Stimulated activated CD4-positive, alpha-beta T cell treated with anti-CD3 and anti-CD28 coated beads, Interleukin-4, amount 100 ng/mL, for 4 hours (primary cell): ENCODE data around the gene PYY.
"Not testable (repeated sequence)": the region's sequence is repeated elsewhere in the genome, so short reads cannot be mapped to it uniquely, and the experiment has no call there.

ENCODE experiments used
- DNase-seq, 2 experiments: peaks; one replicate each; pipeline ENCODE4 v3.0.0-alpha.2; 2020

The PYY gene

GRCh38 chr17:43953746-43954145 is at the start of gene PYY:
TSS of gene PYY (minus strand) at chr17:43953940. CDS start at chr17:43953483, 457 bp downstream.
- DNase-seq, result no peak

DNA sequence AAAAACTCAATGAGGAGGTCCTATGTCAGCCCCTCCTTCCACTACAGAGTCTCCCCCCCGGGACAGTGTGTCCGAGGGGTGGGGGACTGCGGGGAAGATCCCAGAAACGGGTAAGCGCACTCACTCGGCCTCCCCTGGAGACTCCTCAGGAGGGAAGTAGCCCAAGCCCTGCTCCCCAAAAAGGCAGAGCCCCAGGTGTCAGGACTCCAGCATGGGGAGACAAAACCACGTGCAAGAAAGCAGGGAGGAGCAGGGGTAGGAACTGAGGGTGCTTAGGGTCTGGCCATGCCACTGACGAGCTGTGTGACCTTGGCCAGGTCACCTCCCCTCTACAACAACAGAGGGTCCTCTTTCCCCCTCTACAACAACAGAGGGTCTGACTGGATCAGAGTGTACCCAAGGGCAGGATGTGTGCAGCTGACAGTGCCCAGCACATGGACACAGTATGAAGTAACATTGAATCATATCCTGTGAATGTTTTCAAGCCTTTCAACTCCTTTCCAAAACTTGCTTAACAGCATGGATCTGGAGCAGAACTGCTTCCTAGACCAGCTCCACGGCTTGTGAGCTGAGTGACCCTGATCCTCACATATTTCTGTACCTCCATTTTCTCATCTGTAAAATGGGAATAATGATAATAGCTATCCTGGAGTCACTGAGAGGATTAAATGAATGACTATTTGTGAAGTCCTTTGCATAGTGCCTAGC is 48.6 kb upstream of the PYY start:
- no peak for DNase-seq

- no peak for DNase-seq
Measured at GRCh38 chr17:44001461-44001920, 47.8 kb upstream of the PYY start.

DNA sequence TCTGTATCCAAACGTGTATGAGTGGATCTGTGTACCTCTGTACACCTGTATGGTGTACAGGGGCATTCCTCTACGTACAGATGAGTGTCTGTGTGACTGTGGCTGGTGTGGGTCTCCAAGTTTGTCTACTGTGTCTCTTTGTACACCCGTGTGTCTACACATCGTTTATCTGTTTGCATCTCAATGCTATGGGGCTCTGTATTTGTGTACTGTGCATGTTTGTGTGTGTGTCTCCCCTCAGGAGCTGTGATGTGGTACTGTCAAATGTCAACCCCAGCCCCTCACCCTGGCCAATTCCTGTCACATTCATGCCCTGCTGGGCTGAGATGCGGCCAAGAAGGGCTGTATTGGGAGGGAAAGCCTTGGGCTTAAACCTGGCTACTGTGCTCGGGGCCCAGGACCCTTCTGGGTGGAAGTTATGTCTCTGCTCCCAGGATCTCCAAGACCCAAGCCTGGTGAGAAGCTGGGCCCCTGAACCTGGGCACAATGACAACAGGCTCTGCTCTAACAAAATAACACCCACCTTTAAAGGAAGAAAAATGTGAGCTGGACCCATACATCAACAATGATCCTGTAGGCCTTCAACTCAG is 47.2 kb upstream of the PYY start:
- DNase-seq, result no peak

GRCh38 chr17:44000141-44000860 is 46.6 kb upstream of the PYY start:
- no peak for DNase-seq

DNA sequence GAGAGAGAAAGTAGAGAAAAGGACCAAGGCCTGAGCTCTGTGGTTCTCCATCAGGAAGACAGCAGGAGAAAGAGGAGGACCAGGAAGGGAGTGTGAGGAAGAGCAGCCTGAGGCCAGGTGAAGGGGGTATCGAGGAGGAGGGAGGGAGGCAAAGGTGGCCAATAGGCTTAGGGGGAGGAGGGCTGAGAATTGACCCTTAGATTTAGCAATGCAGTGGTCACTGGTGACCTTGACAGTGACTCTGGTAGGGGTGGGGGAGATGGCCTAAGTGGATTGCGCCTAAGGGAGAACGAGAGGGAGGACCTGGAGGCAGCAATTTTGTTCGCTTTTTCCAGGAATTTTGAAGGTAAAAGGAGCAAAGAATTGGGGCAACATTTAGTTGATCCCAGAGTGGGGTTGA is 45.3 kb upstream of the PYY start:
- no peak for DNase-seq

GRCh38 chr17:43998552-43998951 is 44.8 kb upstream of the PYY start:
- DNase-seq, result no peak

DNA sequence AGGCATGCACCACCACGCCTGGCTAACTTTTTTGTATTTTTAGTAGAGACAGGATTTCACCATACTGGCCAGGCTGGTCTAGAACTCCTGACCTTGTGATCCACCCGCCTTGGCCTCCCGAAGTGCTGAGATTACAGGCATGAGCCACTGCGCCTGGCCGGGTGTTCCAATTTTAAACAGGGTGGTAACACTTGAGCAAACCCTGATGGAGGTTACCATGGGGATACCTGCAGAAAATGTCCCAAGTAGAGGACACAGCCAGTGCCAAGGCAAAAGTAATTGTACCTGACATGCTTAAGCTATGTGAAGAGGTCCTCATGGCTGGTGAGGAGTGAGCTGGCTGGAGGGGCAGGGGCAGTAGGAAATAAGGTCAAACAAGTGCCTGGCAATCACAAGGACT is 43.4 kb upstream of the PYY start:
- DNase-seq, result not testable (repeated sequence)

- no peak for DNase-seq
Measured at GRCh38 chr17:43995150-43995471, 41.4 kb upstream of the PYY start.

DNA sequence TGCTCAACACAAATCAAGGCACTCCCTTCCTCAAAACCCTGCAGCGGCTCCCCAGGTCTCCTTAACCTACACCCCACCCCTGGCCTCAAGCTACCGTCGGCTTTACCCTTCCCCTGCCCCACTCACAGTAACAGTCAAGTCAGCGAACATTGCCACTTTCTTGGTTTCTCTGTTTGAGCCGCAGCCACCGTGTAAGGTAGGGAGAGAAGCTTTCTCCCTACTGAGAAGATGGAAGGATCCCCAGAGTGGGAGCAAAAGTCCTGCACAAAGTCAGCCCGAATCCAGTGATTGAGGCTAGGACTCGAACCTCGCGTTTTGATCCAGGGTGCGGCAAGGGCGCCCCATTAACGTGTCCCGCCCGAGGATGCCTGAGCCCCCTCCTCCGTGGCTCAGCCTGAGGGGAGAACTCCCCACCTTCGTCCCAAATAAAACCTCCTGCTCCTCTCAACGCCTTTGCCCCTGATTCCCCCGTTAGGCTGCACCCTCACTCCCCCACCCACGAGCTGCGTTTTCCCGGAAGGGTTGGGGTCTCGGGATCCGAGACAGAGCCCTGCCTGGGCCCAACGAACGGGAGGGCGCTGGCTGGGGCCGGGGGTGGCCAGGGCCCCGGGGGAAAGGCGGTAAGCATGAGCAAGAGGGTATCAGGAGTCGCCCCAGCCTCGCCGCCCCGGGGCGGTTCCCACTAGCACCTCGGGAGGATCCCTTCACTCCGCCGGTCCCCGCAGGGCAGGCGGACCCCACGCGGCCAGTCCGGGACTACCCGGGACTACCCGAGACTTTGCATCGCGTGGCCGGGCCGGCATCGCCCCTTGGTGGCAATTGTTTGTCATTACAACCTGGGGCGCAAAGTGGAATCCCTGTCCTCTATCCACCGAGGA is 40.8 kb upstream of the PYY start:
- DNase-seq, result peak; percentile 51 to 62

DNA sequence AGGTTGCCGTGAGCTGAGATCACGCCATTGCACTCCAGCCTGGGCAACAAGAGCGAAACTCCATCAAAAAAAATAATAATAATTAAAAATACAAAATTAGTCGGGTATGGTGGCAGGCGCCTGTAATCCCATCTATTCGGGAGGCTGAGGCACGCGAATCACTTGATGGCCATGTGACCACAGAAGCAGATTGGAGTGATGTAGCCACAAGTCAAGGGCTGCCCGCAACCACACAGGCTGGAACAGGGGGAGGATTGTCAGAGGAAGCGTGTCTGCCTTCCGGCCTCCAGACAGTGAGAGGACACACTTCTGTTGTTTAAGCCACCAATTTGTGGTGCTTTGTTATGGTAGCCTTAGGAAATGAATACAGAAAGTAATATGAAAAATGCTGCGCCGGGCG is 38.9 kb upstream of the PYY start:
- DNase-seq, result no peak

DNA sequence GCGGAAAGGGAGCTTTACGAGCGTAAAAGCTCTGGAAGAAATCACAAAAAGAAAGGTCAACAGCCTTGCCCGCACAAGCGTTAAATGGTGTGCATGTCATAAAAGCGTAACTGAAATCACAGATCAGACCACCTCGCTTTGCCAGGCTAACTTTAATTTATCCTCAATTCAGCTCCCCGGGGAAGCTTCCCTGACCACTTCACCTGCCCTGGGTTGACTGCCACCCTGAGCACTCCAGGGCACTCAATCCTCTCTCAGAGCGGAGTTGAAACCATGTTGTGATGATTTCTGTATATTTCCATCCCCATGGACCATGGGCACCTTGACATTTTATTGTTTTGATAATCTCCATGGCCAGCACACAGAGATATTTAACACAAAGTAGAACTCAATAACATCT is 34.6 kb upstream of the PYY start:
- no peak for DNase-seq

DNA sequence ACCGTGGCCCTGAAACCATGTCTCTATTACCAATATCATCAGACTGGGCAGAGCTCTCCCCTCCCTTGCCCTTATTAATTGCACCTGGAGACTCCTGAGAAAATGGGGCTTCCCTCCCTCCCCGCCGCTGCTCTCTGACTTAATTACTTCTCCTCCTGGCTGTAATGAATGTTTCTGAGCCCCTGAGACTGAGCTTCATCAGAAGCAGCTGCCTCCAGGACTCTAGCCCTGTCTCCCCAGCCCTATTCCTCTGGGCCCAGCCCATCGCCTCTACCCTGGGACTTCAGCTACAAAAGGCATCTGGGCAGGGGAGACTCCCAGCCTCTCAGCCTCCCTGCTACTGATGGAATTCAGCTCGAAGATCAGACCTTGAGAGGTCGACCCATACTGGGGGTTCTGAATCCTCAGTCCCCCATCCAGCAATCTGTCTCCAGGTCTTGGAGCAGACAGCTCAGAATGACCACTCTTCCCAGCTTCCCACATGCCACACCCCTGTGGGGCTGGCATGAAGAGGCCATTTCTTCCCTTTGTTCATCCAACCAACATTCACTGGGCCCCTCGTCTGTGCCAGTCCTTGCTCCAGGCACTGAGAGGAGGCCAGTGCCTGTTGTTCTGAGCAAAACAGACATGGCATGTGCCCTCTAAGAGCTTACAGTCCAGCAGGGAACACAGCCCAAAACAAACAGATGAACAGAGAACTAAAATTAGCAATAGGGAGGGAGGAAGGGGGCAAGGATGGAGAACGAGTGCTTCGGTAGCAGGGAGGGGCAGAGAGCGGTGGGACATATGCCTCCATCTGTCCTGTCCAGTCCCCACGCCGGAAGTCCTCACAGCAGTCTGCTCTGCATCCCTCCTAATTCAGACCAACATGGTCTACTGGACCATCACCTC is 33.6 kb upstream of the PYY start:
- no peak for DNase-seq

DNA sequence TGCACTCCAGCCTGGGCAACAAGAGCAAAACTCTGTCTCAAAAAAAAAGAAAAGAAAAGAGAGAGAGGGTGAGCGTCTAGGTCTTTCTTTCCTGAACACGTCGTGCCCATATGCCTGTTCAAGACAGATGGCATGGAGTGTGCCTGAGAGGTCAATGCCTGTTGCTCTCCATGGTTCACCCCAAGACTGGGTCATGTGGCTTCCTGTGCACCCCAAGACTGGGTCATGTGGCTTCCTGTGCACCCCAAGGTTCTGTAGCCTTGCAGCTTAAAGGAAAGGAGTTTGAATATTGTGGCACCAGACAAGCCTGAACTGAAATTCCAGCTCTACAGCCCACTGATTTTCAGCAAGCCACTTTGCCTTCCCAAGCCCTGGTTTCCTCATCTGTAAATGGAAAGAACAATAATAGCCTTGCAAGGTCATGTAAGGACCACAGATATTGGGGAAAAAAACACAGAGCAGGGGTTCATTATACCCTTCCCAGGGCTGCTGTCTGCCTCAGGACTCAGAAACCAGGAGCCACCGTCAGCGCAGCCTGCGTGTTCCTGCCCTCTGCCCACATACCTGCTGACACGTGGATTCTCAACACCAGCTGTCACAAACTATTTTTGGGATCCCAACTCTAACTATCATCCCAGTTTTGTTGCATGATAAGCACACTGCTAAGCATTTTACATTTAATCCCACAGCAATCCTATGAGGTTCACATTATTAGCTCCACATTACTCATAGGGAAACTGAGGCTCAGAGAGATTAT is 32.7 kb upstream of the PYY start:
- no peak for DNase-seq

GRCh38 chr17:43984521-43984920 is 30.8 kb upstream of the PYY start:
- DNase-seq, result no peak

GRCh38 chr17:43983515-43984411 is 30.0 kb upstream of the PYY start:
- no peak for DNase-seq

GRCh38 chr17:43983196-43983514 is 29.4 kb upstream of the PYY start:
- DNase-seq, result no peak

GRCh38 chr17:43982171-43982570 is 28.4 kb upstream of the PYY start:
- no peak for DNase-seq

- no peak for DNase-seq
Measured at GRCh38 chr17:43979671-43980070, 25.9 kb upstream of the PYY start.

GRCh38 chr17:43979011-43979410 is 25.3 kb upstream of the PYY start:
- no peak for DNase-seq

DNA sequence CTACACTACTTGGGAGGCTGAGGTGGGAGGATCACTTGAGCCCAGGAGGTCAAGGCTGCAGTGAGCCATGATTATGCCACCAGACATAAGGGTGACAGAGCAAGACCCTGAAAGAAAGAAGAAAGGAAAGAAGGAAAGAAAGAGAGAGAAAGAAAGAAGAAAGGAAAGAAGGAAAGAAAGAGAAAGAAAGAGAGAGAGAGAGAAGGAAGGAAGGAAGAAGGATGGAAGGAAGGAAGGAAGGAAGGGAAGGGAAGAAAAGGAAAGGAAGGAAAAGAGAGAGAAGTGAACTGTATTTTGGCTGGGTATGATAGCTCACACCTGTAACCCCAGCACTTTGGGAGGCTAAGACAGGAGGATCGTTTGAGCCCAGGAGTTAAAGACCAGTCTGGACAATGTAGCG is 24.3 kb upstream of the PYY start:
- no peak for DNase-seq
